ENCODE results near the gene TRIP10.

Gene TRIP10

DNA sequence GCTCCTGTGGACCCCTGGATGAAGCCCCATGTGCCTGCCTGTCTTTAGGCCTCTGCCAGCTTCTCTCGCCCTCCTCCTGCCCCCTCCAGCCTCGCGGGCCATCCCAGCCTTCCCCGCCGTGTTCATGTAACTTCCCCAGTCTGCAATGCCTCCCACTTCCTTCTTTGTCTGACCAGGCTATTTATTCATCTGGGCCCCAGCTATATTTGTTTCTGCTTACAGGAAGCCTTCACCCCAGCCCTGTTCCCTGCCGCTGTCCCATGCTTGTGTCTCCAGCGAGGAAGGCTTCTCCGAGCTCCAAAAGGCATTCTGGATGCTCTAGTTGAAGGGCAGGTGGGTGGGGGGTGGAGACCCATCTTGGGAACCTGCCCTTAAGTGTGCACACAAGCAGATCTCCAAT lies 11.1 kb upstream of the TRIP10 start:
- DNase-seq (ENCODE audit: low read depth), result no peak

DNA sequence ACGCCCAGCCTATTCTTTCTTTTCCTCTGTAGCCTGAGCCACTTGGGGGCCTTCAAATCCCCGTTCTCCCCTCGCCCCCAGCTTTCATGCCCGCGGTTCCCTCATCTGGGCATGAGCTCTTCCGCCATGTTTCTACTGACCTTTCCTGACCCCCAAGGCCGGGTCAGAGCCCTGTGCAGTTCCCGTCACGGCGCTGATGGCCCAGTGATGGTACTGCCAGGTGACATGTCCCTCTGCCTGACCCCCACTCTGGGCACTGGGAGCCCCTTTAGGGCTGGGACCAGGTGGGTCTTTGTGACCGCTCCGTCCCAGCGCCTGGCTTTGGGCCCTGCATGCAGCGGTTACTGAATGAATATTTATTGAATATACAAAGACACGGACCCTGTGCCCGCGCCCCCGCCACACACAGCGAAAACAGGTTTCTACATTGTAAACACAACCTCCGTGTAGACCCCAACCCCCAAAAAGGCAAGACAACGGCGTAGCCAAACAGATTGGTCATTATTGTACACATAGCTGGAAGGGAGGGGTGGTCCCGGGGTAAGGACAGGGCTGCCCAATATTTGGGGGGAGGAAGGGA lies 9.8 kb upstream of the TRIP10 start:
- DNase-seq (ENCODE audit: low read depth), result no peak

DNA sequence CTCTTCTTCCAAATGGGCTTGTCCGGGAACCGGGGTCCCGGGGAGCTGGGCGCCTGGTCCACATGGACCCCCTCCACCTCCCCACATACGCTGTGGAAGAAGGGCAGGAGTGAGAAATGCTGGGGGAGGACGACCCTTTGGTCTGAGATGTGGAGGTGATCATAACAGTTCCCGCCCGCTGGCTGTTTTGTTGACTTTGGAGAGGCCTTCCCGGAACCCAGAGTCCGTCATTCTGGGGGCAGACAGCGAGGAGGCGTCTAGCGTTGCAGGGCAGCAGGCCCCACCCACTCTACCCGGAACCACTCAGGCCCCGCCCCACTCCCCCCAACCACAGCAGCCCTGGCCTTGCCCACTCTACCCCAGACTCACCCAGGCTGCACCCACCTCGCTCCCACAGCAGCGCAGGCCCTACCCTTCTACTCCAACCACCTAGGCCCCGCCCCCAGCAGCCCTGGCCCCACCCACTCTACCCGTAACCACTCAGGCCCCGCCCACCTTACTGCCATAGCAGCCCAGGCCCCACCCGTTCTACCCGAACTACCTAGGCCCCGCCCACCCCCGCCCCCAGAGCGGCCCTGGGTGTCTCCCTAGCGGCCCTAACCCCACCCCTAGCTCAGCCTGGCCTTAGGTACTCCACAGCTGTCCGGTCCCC lies 9.2 kb upstream of the TRIP10 start:
- no peak for DNase-seq (ENCODE audit: low read depth)

- DNase-seq (ENCODE audit: low read depth), result no peak
These were observed 8.4 kb upstream of the TRIP10 start for GRCh38 chr19:6730941-6731670.

- no peak for DNase-seq (ENCODE audit: low read depth)
These were observed 7.7 kb upstream of the TRIP10 start for GRCh38 chr19:6731822-6732221.

GRCh38 chr19:6732803-6733337 lies 6.6 kb upstream of the TRIP10 start:
- DNase-seq (ENCODE audit: low read depth), result no peak

DNA sequence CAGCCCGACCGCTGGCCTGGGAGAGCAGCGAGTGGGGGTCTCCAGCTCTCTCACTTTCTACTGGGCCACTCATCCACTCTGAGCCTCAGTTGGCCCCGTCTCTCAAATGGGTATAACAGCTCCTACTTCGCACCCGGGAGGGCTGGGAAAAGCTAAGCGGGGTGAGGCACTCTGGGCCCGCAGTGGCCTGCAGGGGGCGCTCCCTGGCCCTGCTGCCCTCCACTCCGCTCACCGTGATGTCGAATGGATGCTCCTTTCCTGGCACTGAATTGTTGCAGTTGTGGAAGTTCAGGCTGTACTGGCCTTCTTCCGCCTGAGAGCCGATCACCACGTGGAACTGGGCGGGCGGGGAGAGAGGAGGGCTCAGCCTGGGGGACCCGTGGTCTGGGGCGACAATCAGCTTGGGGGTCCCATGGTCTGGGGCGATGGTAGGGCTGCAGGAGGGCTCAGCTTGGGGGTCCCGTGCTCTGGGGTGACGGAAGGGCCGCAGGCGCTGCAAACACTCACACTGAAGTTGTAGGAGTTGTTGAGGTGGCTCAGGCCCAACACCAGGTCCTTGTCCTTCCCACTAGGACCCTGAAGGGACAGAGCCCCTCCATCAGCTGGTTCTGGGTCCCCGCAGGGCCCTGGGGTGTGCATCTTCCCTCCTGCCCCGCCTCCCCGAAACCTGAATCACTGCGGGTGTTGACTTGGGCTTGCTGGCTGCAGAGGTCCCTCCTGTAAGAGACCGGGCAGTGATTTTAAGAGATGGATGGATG lies 6.0 kb upstream of the TRIP10 start:
- no peak for DNase-seq (ENCODE audit: low read depth)

- no peak for DNase-seq (ENCODE audit: low read depth)
These were observed 5.3 kb upstream of the TRIP10 start for GRCh38 chr19:6734096-6734696.

DNA sequence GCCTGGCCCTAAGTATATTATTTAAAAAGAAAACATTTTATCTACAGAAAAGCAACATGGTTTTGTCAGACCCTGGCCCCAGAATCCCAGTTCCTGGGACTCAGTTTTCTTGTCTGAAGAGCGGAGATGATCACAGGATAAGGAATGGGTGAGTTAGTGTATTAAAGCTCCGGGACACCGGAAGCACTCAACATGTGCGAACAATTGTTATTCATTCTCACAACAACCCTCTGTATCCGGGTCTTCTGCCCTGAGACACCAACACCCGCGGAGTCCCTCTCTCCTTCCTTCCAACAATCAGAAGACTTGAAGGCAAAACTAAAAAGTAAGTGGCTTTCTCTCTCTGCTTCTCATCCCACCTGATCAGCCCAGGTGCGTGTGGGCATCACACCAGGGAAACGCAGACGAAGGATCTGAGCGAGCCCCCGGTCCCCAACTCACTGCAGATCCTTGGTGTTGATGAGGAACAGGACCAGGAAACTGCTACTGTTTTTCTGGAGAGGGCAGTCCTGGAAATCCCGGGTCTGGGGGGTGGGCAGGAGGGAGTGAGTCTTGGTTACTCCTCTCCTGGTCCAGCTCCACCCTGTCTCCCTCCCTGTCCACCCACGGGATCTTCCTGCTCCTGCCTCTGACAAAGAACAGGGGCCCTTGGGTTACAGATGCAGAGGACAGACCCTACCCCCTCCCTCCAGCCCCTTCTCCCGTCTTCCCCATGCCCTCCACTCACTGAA lies 4.1 kb upstream of the TRIP10 start:
- DNase-seq (ENCODE audit: low read depth), result no peak

DNA sequence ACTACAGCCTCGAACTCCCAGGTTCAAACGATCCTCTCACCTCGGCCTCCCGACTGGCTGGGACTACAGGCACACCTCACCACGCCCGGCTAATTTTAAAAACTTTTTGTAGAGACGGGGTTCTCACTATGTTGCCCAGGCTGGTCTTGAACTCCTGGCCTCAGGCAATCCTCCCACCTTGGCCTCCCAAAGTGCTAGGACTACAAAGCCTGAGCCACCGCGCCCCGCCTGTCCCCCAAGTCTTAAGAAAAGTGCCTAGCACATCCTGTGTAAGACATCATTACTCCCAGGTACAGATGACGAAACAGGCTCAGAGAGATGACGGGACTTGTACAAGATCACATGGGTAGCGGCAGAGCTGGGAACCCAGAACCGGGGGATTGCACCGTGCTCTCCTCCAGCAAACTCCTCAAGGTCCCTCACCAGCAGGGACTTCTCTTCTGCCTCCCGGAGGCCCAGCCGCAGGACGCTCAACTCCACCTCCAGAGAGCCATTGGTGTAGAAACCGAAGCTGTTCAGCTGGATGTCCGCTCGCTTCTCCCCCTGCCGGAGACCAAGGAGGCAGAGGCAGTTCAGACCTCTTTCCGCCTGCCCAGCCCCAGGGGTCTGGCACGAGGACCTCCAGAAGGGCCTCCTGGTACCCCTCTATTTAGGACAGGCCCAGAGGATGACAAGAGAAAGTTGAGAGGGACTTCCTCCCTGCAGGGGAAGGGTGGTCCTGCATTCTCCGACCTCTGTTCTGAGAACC lies 3.1 kb upstream of the TRIP10 start:
- no peak for DNase-seq (ENCODE audit: low read depth)

DNA sequence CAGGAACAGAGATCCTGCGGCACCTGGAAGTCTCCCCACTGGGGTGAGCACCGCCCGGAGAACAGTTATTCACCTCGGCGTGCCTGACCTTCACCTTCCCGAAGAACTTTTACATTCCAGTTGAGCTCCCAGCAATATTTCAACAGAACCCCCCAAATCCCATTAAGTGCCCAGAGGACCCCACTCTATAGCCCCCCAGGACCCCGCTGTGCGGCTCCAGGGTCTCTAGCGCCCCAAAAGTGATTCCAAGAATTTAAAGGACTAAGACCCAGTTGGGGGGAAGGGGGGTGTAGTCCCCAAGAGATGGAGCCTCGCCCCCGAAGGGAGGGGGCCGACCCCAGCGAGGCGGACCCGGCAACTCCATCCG lies 2.6 kb upstream of the TRIP10 start:
- no peak for DNase-seq (ENCODE audit: low read depth)

GRCh38 chr19:6737284-6737872 lies 2.1 kb upstream of the TRIP10 start, which contains the start of gene GPR108:
TSS of gene GPR108 (minus strand) at chr19:6737580. CDS start at chr19:6737576, 4 bp downstream.
- DNase-seq (ENCODE audit: low read depth), result peak; percentile 96

DNA sequence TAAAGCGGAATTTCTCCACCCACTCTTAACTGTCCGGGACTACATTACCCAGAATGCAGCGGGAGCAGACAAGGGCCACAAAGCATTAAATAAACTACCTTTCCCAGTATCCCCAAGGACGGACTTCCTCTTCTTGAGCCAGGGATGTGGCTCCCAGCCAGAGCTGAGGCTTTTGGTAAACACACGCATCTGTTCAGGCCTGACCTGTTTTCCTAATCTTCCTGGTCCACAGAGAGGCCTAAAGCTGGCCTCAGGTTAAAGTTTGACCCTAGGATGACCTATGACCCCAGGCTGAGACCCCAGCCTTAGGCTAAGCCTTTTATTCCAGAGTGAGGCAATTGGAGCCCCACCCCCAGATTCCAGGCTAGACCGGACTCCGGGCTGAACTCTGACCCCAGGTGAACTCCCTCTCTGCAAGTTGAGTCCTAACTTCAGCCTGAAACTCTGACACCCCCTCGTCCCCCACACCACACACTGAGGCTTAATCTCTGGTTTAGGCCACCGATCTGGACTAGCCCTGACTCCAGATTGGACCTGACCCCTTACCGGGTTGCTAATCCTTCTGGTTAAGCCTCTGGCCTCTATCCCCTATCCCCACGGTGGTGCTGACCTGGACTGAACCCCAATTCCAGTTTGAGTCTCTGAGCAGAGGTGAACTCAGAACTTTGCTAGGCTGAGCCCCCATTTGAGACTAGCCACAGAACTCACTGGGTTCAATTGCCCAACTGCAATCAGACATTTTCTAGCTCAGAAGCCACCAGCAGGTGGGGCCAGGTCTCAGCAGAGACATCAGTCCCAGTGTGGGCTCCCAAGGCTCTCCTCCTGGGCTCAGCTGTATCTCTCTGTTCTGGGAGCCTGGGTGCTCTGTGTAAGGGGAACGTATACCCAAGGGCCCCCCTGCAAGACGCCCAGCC lies 1.4 kb upstream of the TRIP10 start:
- DNase-seq (ENCODE audit: low read depth), result no peak

DNA sequence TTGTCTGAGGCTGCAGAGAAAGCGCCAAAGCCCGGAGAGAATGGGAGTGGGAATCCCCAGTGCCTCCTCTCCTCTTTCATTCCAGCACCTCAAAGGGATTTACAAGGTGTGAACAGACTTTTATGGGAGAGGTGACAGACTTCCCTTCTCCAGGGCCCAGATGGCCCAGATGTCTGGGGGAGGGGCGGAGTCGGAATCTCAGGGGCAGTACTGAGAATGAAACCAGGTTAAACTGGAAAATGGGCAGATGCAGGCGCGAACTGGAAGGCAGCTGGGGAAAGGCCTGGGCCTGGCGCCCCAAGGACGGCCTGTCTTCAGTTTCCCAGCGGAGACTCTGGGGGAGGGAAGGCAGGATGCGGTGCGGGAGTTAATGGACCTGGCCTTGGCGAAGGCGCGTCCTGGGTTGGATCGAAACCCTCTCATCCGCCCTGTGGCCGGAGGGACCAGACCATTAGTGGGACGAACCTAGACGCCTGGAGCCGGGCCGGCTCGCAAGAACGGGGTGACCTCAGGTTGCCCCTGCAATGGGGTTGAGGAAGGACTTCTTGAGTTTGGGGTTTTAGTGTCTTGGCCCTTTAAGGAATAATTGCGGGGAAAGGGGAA lies 592 bp upstream of the TRIP10 start:
- no peak for DNase-seq (ENCODE audit: low read depth)

DNA sequence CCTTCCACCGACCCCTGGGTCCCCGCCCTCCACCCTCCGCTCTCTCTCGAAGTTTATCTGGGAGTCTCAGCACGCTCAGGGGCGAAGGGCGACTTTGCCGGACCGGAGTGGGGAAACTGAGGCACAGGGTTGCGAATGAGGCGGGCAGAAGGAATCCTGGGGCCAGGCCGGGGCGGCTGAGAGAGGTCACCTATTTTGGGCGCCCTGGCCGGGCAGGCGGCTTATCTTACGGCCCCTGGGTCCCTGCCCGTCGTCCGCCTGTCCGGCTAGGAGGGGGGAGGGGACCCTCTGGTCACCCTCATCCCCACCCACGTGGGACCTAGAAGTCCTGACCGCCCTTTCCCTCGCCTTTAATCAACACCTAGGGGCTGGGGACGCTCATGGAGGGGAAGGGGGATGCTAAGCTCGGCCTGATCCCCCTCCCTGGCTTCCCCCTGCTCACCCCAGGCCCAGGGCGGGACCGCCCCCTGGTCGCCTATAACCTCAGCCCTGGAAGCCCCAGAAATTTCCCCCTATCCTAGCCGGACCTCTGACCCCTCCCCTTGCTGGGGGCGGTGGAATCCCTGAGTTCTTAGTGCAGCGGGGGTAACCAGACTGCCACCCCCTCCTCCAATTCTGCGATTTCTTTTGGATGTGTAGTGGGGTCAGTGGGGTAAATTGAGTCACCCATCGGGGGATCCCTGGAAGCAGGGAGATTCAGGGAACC lies 556 bp downstream of the TRIP10 start:
- no peak for DNase-seq (ENCODE audit: low read depth)

DNA sequence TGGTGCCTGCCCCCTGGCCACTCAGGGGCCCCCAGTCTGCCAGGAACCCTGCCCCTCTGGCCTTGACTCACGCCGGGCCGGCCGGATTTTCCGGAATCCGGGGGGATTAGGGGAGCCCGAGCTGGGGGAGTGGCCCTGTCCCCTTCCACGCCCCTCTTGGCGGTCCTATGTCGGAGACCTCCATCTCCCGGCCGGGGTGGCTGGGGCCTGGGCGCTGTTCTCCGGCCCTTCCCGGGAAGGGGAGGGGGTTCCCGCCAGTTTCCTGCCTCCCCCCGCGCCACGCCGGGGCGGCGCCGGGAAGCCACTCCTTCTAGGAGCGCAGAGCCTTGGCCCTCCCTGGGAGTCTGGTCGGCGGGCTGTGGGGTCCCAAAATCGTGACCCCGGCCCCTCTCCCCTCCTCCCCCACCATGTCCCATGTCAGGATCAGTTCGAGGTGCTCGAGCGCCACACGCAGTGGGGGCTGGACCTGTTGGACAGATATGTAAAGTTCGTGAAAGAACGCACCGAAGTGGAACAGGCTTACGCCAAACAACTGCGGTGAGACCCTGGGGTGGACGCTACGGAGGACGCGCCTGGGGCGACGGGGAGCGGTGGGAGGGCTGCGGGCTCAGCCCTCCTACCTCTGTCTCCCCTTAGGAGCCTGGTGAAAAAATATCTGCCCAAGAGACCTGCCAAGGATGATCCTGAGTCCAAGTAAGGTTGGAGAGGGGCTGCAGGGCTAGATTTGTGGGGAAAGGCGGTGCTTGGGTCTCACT lies 1.3 kb downstream of the TRIP10 start:
- DNase-seq (ENCODE audit: low read depth), result no peak

GRCh38 chr19:6743066-6743465 lies 3.6 kb downstream of the TRIP10 start:
- DNase-seq (ENCODE audit: low read depth), result no peak

All from stimulated activated CD8-positive, alpha-beta memory T cell treated with anti-CD3 and anti-CD28 coated beads, Interleukin-15, amount 100 ng/mL, for 1 hour (primary cell).